Keratinocyte (primary cell): Measurements from ENCODE around the gene PDGFRA.
A peak's percentile ranks its signal among the peaks of the same experiment; 100 is the strongest.

Experiments used
- EZH2 ChIP-seq: IDR thresholded peaks from one replicate; pipeline ENCODE4 v1.6.1; 2012; ENCODE audit warnings: inconsistent platforms, mild to moderate bottlenecking, low read length, moderate library complexity
- TF ChIP-seq, protein P1 (sequence below), 3 experiments: IDR thresholded peaks in 1 of 3; conservative IDR thresholded peaks in 1 of 3; optimal IDR thresholded peaks in 1 of 3; 2 replicates in 2 of 3; 3 replicates in 1 of 3; pipeline versions ENCODE3 to v1.5.1; 2011; ENCODE audit warnings: low read length in 3 of 3, mild to moderate bottlenecking in 3 of 3, moderate library complexity in 2 of 3, control low read depth in 1 of 3, inconsistent platforms in 1 of 3; ENCODE audit not compliant: insufficient read depth in 2 of 3; ENCODE audit errors: extremely low read depth in 1 of 3

DNA sequence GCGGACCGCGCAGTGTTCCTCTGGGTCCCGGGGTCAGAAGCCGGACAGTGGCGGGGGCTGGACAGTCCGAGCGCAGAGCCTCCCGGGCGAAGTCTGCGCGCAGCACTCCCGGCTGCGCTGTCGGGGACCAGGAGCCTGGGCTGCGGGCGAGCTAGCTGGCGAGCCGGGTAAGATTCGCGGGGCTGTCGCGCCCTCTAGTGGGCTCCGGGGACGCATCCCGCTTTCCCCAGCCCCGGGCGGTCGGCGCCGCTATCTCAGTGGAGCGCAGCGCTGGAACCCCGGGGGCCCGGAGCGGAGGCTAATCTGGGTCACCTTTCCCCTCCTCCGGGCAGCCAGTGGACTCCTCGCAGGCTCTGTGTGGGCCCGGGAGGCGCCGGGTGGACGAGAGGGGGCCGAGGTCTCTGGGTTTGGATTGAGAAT lies 4.2 kb downstream of the PDGFRA start:
- TF ChIP-seq, protein P1, sequence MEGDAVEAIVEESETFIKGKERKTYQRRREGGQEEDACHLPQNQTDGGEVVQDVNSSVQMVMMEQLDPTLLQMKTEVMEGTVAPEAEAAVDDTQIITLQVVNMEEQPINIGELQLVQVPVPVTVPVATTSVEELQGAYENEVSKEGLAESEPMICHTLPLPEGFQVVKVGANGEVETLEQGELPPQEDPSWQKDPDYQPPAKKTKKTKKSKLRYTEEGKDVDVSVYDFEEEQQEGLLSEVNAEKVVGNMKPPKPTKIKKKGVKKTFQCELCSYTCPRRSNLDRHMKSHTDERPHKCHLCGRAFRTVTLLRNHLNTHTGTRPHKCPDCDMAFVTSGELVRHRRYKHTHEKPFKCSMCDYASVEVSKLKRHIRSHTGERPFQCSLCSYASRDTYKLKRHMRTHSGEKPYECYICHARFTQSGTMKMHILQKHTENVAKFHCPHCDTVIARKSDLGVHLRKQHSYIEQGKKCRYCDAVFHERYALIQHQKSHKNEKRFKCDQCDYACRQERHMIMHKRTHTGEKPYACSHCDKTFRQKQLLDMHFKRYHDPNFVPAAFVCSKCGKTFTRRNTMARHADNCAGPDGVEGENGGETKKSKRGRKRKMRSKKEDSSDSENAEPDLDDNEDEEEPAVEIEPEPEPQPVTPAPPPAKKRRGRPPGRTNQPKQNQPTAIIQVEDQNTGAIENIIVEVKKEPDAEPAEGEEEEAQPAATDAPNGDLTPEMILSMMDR (optimal IDR thresholded peaks at IDR 0.05 in 1 of 3, IDR thresholded peaks at IDR 0.05 in 1 of 3, conservative IDR thresholded peaks at IDR 0.05 in 1 of 3; ENCODE audit: extremely low read depth in 1 of 3, insufficient read depth in 2 of 3, low read length in 3 of 3) = peak in 2 of 3 experiments; percentile 63 to 88
- no peak for TF ChIP-seq EZH2
